ENCODE measurements around the gene MYOCD. TPM values are rescaled to one million over a fixed set of nuclear protein-coding genes. Genes with fewer than 3 reads are reported as not detected.
A peak's percentile ranks its signal among the peaks of the same experiment; 100 is the strongest.

The MYOCD gene
- total RNA-seq, 1 donor from 2014 or later: under 0.01 TPM

DNA sequence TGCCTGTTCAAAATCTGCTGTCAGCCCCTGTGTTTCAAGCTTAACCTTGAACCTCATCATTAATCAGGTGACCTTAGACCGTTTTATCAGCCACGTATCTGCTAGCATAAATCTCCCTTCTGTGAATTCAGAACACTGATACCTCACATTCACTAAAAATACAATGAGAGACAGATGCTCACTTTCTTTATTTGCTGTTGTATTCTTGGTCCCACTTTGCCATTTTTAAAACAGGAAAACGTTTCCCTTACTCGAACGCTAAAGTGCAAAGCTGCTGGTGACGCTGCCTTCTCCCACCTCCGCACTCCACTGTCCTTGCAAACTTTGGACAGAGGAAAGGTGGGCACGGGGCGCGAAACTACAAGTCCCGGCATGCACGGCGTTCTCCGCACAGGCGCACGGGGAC lies 123.4 kb downstream of the MYOCD start:
- Histone ChIP-seq H3K36me3 (ENCODE audit: control insufficient read depth, insufficient read depth, low read length) (no peaks in the 10 kb centered on the region), H3K27me3 (ENCODE audit: control insufficient read depth, insufficient read depth, low read length) (peaks cover 5% of the 10 kb centered on the region), H3K4me3 (ENCODE audit: low read depth, low read length) (peak overlapping the region; percentile 51)
- TF ChIP-seq, protein P1, sequence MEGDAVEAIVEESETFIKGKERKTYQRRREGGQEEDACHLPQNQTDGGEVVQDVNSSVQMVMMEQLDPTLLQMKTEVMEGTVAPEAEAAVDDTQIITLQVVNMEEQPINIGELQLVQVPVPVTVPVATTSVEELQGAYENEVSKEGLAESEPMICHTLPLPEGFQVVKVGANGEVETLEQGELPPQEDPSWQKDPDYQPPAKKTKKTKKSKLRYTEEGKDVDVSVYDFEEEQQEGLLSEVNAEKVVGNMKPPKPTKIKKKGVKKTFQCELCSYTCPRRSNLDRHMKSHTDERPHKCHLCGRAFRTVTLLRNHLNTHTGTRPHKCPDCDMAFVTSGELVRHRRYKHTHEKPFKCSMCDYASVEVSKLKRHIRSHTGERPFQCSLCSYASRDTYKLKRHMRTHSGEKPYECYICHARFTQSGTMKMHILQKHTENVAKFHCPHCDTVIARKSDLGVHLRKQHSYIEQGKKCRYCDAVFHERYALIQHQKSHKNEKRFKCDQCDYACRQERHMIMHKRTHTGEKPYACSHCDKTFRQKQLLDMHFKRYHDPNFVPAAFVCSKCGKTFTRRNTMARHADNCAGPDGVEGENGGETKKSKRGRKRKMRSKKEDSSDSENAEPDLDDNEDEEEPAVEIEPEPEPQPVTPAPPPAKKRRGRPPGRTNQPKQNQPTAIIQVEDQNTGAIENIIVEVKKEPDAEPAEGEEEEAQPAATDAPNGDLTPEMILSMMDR (IDR thresholded peaks at IDR 0.05; ENCODE audit: insufficient read depth, low read length, severe bottlenecking): no peak
- DNase-seq (ENCODE audit: low read depth) (peak; percentile 37), FAIRE-seq (no peak)

GRCh38 chr17:12789481-12790248 lies 124.0 kb downstream of the MYOCD start, which contains the start of gene ARHGAP44:
TSS of gene ARHGAP44 (plus strand) at chr17:12789498. CDS start at chr17:12789839, 341 bp downstream.
- peak; percentile 8 for DNase-seq (ENCODE audit: low read depth)
- TF ChIP-seq, protein P1 (IDR thresholded peaks at IDR 0.05; ENCODE audit: insufficient read depth, low read length, severe bottlenecking): no peak
- peaks cover 5% of the 10 kb centered on the region for H3K27me3 ChIP-seq (ENCODE audit: control insufficient read depth, insufficient read depth, low read length)
- no peak for FAIRE-seq
- H3K36me3 ChIP-seq (ENCODE audit: control insufficient read depth, insufficient read depth, low read length): no peaks in the 10 kb centered on the region
- H3K4me3 ChIP-seq (ENCODE audit: low read depth, low read length): peak within 1 kb of the TSS; percentile 51

- FAIRE-seq (no peak), DNase-seq (ENCODE audit: low read depth) (no peak)
- H3K36me3 ChIP-seq (ENCODE audit: control insufficient read depth, insufficient read depth, low read length): no peaks in the 10 kb centered on the region
- peak overlapping the region; percentile 51 for H3K4me3 ChIP-seq (ENCODE audit: low read depth, low read length)
- TF ChIP-seq, protein P1 (IDR thresholded peaks at IDR 0.05; ENCODE audit: insufficient read depth, low read length, severe bottlenecking): no peak
- peaks cover 4% of the 10 kb centered on the region for H3K27me3 ChIP-seq (ENCODE audit: control insufficient read depth, insufficient read depth, low read length)
Observed at GRCh38 chr17:12790249-12791106, 124.8 kb downstream of the MYOCD start.

DNA sequence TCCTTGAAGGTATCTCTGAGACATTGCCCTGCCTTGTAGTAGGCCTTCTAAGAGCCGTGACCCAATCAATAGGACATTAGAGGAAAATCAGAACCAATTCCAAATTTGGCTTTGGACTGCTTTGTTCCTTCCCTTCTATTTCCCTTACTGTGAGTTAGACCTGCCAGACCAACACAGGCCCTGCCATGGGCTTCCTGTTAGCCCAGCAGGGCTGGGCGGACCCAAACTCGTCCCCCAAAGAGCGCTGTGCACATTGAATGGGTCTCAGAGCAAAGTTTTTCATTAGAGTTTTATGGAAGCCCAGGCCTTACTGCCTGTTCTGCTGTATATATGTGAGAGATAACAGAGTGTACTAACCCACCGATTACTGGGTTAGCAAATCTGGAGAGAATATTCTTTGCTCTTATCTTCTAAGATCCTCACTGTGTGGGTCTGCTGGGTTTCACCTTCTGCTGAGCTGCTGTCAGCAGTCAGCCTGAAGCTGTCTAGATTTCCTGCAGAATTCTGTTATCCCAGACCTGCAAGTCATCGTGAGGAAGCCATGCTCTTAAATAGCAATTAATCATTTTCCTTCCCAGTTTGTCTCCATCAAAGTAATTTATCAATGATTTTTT lies 129.3 kb downstream of the MYOCD start:
- Histone ChIP-seq H3K4me3 (ENCODE audit: low read depth, low read length) (no peak overlapping the region), H3K36me3 (ENCODE audit: control insufficient read depth, insufficient read depth, low read length) (no peaks in the 10 kb centered on the region), H3K27me3 (ENCODE audit: control insufficient read depth, insufficient read depth, low read length) (peaks cover 4% of the 10 kb centered on the region)
- TF ChIP-seq, protein P1 (IDR thresholded peaks at IDR 0.05; ENCODE audit: insufficient read depth, low read length, severe bottlenecking): no peak
- FAIRE-seq (no peak), DNase-seq (ENCODE audit: low read depth) (no peak)

GRCh38 chr17:12800855-12801365 lies 135.2 kb downstream of the MYOCD start:
- DNase-seq (ENCODE audit: low read depth): no peak
- H3K36me3 ChIP-seq (ENCODE audit: control insufficient read depth, insufficient read depth, low read length): no peaks in the 10 kb centered on the region
- H3K4me3 ChIP-seq (ENCODE audit: low read depth, low read length): no peak overlapping the region
- no peak for FAIRE-seq
- no peaks in the 10 kb centered on the region for H3K27me3 ChIP-seq (ENCODE audit: control insufficient read depth, insufficient read depth, low read length)
- TF ChIP-seq, protein P1 (IDR thresholded peaks at IDR 0.05; ENCODE audit: insufficient read depth, low read length, severe bottlenecking): no peak
